OCI-LY7 (cell line): Measurements from ENCODE around the gene GJB5. TPM values are rescaled to one million over a fixed set of nuclear protein-coding genes. Genes with fewer than 3 reads are reported as not detected.

ENCODE experiments used
- BruUV-seq: library from RNA; stranded (reverse); fragments of 400-500 nt; replicated peaks from 2 replicates; lab custom pipeline; 2021; lab: Mats Ljungman, UMichigan
- CTCF ChIA-PET: fragments of 300-600 bp; sonication (Branson Sonifier 250); formaldehyde crosslinking; loops from one replicate; lab custom pipeline; 2022; ENCODE audit warnings: antibody characterized with exemption; ENCODE audit not compliant: unreplicated experiment; lab: Charles Lee
- POLR2A ChIA-PET: fragments of 300-600 bp; sonication (Branson Sonifier 250); formaldehyde crosslinking; loops from one replicate; lab custom pipeline; 2022; ENCODE audit warnings: antibody characterized with exemption; lab: Charles Lee
- DNase-seq: peaks from one replicate; pipeline ENCODE4 v3.0.0-alpha.2; 2015; ENCODE audit warnings: low spot score
- H2AFZ ChIP-seq: fragments of 200-600 bp; sonication (generic), shearing (Covaris generic); 2 replicates; pipeline ENCODE4 v1.6.1; 2014; ENCODE audit warnings: mild to moderate bottlenecking, antibody characterized with exemption, low read length, moderate library complexity
- H3K27ac ChIP-seq: fragments of 200-600 bp; sonication (generic); 2 replicates; pipeline ENCODE4 v1.5.1; 2014; ENCODE audit warnings: mixed run types, low read depth, mild to moderate bottlenecking, moderate library complexity, low read length, inconsistent platforms; ENCODE audit not compliant: poor library complexity, severe bottlenecking
- H3K36me3 ChIP-seq: fragments of 200-600 bp; sonication (generic); 2 replicates; pipeline ENCODE4 v1.6.1; 2014; ENCODE audit warnings: mild to moderate bottlenecking, antibody characterized with exemption, low read length, moderate library complexity, mixed read lengths; ENCODE audit not compliant: insufficient read depth
- H3K4me1 ChIP-seq: fragments of 200-600 bp; sonication (generic); 2 replicates; pipeline ENCODE4 v1.5.1; 2014; ENCODE audit warnings: mild to moderate bottlenecking, low read length; ENCODE audit not compliant: insufficient read depth, poor library complexity, severe bottlenecking
- H3K4me2 ChIP-seq: fragments of 200-600 bp; sonication (generic); 2 replicates; pipeline ENCODE4 v1.6.1; 2014; ENCODE audit warnings: mild to moderate bottlenecking, low read length
- H3K4me3 ChIP-seq: fragments of 200-600 bp; sonication (generic); 2 replicates; pipeline ENCODE4 v1.5.1; 2014; ENCODE audit warnings: mild to moderate bottlenecking, low read depth, low read length; ENCODE audit not compliant: poor library complexity, severe bottlenecking
- H3K79me2 ChIP-seq: fragments of 200-600 bp; sonication (generic); 2 replicates; pipeline ENCODE4 v1.6.1; 2016; ENCODE audit warnings: low read depth, mild to moderate bottlenecking, low read length, moderate library complexity, mixed read lengths; ENCODE audit not compliant: insufficient read depth
- H3K9me2 ChIP-seq: fragments of 200-600 bp; sonication (generic); 2 replicates; pipeline ENCODE4 v1.6.1; 2016; ENCODE audit warnings: mild to moderate bottlenecking, low read length, mixed read lengths; ENCODE audit not compliant: insufficient read depth
- H3K9me3 ChIP-seq: fragments of 200-600 bp; sonication (generic); 2 replicates; pipeline ENCODE4 v1.6.1; 2014; ENCODE audit warnings: mild to moderate bottlenecking, mixed run types, low read length, mixed read lengths
- H4K20me1 ChIP-seq: fragments of 200-600 bp; sonication (generic); 2 replicates; pipeline ENCODE4 v1.6.1; 2014; ENCODE audit warnings: mild to moderate bottlenecking, antibody characterized with exemption, low read length, moderate library complexity, mixed read lengths; ENCODE audit not compliant: insufficient read depth
- EZH2phosphoT487 ChIP-seq: fragments of 200-600 bp; sonication (generic); IDR thresholded peaks from 2 replicates; pipeline ENCODE4 v1.6.1; 2018; ENCODE audit warnings: low read depth, borderline replicate concordance, mild to moderate bottlenecking, mixed run types, antibody characterized with exemption, low read length, moderate library complexity, mixed read lengths
- intact Hi-C: fragments of 100-400 bp; cut with micrococcal nuclease; formaldehyde crosslinking; loops from one replicate; pipeline ENCODE4 v1.10.0; 2022; ENCODE audit not compliant: unreplicated experiment
- total RNA-seq, 2 experiments: library from RNA; depleted of rRNA in 1 of 2; stranded (reverse); fragments of >200 nt in 1 of 2; shearing (Covaris generic) in 1 of 2; gene quantifications; 2 replicates each; pipeline ENCODE4 v1.2.3, GENCODE V29; 2014 to 2022
- TF ChIP-seq, protein P1 (sequence below): fragments of 200-600 bp; sonication (generic); conservative IDR thresholded peaks from 2 replicates; pipeline ENCODE4 v1.5.1; 2014; ENCODE audit warnings: mild to moderate bottlenecking, antibody characterized with exemption, low read length, moderate library complexity, mixed read lengths

The GJB5 gene
- total RNA-seq, 2 experiments from 2014 or later: not detected

DNA sequence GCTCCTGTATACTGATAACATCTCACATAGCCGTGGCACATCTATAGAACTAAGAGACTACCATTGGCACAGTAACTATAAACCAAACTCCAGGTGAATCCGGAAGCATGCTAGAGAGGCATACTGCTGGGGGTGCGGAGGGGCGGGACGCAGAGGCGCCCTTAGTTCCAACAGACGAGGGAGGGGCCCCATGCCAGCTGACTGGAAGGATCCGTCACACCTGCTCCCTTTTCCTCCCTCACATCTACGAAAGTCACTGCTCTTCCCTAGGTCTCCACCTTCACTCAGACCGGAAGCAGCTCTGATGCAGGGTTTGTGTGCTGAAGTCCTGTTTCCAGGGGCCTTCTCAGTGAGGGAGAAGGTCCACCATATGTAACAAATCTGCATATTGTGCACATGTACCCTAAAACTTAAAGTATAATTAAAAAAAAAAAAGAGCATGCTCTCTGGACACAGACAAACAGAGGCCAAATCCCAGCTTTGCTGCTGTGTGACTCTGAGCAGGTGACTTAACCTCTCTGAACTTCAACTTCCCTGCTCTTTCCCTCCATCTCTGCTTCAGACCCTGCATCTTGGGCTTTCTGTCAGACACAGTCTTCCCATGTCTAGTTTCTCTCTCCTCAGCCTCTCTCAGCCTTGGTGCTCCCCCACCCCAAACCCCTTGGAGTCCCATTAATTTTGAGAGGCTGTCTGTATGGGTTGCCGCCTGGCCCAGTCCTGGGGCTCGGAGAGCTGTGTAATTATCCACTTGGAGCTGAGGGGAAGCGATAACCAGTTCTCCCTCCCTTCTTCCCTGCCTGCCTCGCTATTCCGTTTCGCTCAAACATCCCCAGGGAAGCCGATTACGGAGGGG, 7.8 kb upstream of the GJB5 start:
- H3K36me3 ChIP-seq: no peaks in the 10 kb centered on the region
- H4K20me1 ChIP-seq: no peaks in the 10 kb centered on the region
- no peak overlapping the region for H3K4me2 ChIP-seq
- TF ChIP-seq, protein P1, sequence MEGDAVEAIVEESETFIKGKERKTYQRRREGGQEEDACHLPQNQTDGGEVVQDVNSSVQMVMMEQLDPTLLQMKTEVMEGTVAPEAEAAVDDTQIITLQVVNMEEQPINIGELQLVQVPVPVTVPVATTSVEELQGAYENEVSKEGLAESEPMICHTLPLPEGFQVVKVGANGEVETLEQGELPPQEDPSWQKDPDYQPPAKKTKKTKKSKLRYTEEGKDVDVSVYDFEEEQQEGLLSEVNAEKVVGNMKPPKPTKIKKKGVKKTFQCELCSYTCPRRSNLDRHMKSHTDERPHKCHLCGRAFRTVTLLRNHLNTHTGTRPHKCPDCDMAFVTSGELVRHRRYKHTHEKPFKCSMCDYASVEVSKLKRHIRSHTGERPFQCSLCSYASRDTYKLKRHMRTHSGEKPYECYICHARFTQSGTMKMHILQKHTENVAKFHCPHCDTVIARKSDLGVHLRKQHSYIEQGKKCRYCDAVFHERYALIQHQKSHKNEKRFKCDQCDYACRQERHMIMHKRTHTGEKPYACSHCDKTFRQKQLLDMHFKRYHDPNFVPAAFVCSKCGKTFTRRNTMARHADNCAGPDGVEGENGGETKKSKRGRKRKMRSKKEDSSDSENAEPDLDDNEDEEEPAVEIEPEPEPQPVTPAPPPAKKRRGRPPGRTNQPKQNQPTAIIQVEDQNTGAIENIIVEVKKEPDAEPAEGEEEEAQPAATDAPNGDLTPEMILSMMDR: no peak
- TF ChIP-seq EZH2phosphoT487: no peak
- H3K4me3 ChIP-seq: no peak overlapping the region
- no peak overlapping the region for H2AFZ ChIP-seq
- H3K9me3 ChIP-seq: no peaks in the 10 kb centered on the region
- no TSS peak for BruUV-seq
- H3K9me2 ChIP-seq: no peaks in the 10 kb centered on the region
- H3K79me2 ChIP-seq: no peaks in the 10 kb centered on the region
- DNase-seq: no peak
- no peak overlapping the region for H3K27ac ChIP-seq
- no peaks in the 10 kb centered on the region for H3K4me1 ChIP-seq
- intact Hi-C loops: loop anchor here (10.0 kb wide), 1 partner anchor 632 kb away; no protein-coding TSS in a partner anchor
- ChIA-PET POLR2A (interaction anchor here (0.6 kb wide), 1 partner anchor 204 kb away, joined by 3 read pairs; no protein-coding TSS in a partner anchor), CTCF (interaction anchor here (0.6 kb wide), 1 partner anchor 41 kb away, joined by 17 read pairs; no protein-coding TSS in a partner anchor)

DNA sequence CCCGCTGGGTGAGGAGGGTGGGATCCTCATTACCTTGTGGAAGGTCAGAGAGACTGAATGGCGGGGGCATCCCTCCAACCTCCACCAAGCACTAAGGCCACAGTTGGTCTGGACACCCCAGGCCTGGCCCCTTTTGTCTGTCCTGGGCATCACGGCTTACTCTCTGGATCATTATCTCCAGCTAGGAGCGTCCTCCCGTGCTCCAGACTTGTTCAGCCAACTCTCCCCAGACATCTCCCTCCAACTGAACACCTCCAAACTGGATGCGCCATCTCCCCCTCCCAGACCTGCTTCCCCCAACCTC, 7.3 kb upstream of the GJB5 start:
- Histone ChIP-seq H3K4me3 (no peak overlapping the region), H3K79me2 (no peaks in the 10 kb centered on the region), H4K20me1 (no peaks in the 10 kb centered on the region), H3K9me2 (no peaks in the 10 kb centered on the region), H3K4me2 (no peak overlapping the region), H2AFZ (no peak overlapping the region), H3K27ac (no peak overlapping the region), H3K36me3 (no peaks in the 10 kb centered on the region), H3K4me1 (no peaks in the 10 kb centered on the region), H3K9me3 (no peaks in the 10 kb centered on the region)
- ChIA-PET CTCF (no interaction called here), POLR2A (interaction anchor here (0.6 kb wide), 1 partner anchor 205 kb away, joined by 3 read pairs; no protein-coding TSS in a partner anchor)
- TF ChIP-seq, protein P1: no peak
- TF ChIP-seq EZH2phosphoT487: no peak
- BruUV-seq: no TSS peak
- DNase-seq: no peak
- intact Hi-C loops: loop anchor here (10.0 kb wide), 1 partner anchor 633 kb away; no protein-coding TSS in a partner anchor

DNA sequence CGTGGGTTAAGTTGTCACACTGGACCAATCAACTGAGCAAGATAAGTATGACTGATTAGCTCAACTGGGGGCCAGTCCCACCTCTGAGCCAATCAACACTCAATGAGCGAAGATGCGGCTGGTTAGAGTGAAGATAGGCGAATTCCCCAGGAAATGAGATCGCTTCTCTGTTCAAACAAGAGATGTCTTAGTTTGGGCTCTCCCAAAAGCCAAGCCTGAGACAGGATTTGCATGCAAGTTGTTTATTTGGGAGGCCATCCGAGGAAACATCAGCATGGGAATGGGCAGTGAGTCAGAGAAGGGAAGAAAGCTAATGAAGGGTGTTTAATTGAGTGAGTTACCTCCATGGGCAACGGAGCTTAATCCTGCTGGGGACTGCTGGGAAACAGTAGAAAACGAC, 4.9 kb upstream of the GJB5 start:
- no peak overlapping the region for H2AFZ ChIP-seq
- H3K27ac ChIP-seq: no peak overlapping the region
- no peak for DNase-seq
- BruUV-seq: no TSS peak
- POLR2A ChIA-PET: no interaction called here
- no peaks in the 10 kb centered on the region for H3K36me3 ChIP-seq
- H3K9me3 ChIP-seq: no peaks in the 10 kb centered on the region
- no peaks in the 10 kb centered on the region for H4K20me1 ChIP-seq
- H3K9me2 ChIP-seq: no peaks in the 10 kb centered on the region
- intact Hi-C loops: loop anchor here (10.0 kb wide), 1 partner anchor 635 kb away; no protein-coding TSS in a partner anchor
- no peak overlapping the region for H3K4me3 ChIP-seq
- CTCF ChIA-PET: no interaction called here
- no peak overlapping the region for H3K4me2 ChIP-seq
- H3K4me1 ChIP-seq: no peaks in the 10 kb centered on the region
- TF ChIP-seq, protein P1: no peak
- TF ChIP-seq EZH2phosphoT487: no peak
- H3K79me2 ChIP-seq: no peaks in the 10 kb centered on the region
